ENCODE data around the gene SOBP.

DNA sequence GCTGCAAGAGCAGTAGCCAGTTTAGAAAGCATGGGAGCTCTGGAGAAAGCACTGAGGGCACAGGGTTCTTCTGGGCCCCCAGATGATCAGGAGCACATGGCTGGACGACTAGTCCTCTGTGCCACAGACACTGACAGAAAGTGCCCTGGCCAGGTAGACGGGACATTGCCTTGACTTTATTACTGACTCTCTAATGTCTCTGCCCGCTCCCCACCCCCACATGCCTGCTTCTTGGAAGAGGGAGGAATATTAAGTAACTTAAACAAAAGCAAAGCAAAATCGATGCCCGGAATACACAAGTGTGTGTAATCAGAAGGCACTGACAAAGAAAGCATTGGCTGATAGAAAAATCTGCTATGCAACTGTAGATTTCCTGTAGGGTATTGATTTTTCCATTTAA, 99.3 kb downstream of the SOBP start:
- TF ChIP-seq, protein P1, sequence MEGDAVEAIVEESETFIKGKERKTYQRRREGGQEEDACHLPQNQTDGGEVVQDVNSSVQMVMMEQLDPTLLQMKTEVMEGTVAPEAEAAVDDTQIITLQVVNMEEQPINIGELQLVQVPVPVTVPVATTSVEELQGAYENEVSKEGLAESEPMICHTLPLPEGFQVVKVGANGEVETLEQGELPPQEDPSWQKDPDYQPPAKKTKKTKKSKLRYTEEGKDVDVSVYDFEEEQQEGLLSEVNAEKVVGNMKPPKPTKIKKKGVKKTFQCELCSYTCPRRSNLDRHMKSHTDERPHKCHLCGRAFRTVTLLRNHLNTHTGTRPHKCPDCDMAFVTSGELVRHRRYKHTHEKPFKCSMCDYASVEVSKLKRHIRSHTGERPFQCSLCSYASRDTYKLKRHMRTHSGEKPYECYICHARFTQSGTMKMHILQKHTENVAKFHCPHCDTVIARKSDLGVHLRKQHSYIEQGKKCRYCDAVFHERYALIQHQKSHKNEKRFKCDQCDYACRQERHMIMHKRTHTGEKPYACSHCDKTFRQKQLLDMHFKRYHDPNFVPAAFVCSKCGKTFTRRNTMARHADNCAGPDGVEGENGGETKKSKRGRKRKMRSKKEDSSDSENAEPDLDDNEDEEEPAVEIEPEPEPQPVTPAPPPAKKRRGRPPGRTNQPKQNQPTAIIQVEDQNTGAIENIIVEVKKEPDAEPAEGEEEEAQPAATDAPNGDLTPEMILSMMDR (IDR thresholded peaks at IDR 0.05) = no peak
- no peak for TF ChIP-seq POLR2A (IDR thresholded peaks at IDR 0.05)
- TF ChIP-seq EP300 (IDR thresholded peaks at IDR 0.05) = no peak
